Activated T-cell treated with anti-CD3 and anti-CD28 coated beads, Interleukin-2, amount 50 U/mL, for 48 hours (primary cell): ENCODE data around the gene TP73.
"Not testable (repeated sequence)": the region's sequence is repeated elsewhere in the genome, so short reads cannot be mapped to it uniquely, and the experiment has no call there.

ENCODE experiments used
- DNase-seq, 2 experiments: peaks; one replicate each; pipeline ENCODE4 v3.0.0-alpha.2; 2020

The TP73 gene

DNA sequence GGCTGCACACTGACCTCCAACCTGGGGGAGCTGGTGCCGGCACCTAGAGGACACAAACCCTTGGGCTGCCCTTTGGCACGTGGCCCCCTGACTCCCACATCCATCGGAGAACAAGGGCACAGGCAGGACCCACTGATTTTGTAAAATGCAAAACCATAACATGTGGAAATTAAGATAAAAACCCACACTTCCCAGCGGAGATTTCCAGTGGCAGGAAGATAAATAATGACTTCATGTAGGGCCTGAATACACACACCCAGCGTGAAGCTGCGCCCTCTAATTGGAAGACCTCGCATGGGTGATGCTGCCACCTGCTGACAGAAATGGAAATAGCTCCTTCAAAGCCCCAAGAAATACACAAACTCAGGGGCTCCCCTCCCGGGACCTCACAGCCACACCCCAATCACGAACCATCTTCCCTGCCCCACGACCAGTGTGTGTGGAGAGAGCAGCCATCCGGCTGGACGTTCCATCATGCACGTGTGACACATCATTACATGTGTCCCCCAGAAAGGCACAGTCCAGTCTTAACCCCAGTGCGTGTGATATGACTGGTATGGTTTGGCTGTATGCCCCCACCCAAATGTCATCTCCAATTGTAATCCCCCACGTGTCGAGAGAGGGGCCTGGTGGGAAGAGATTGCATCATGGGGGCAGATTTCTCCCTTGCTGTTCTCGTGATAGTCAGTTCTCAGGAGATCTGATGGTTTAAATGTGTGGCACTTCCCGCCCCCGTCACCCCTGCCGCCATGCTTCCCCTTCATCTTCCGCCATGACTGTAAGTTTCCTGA lies 33.2 kb upstream of the TP73 start:
- peak; percentile 80 to 81 for DNase-seq

DNA sequence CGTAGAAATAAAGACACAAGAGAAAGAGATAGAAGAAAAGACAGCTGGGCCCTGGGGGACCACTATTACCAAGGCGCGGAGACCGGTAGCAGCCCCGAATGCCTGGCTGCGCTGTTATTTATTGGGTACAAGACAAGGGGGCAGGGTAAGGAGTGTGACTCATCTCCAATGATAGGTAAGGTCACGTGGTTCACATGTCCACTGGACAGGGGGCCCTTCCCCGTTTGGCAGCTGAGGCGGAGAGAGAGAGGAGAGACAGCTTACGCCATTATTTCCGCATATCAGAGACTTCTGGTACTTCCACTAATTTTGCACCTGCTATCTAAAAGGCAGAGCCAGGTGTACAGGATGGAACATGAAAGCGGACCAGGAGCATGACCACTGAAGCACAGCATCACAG lies 31.6 kb upstream of the TP73 start:
- no peak for DNase-seq

DNA sequence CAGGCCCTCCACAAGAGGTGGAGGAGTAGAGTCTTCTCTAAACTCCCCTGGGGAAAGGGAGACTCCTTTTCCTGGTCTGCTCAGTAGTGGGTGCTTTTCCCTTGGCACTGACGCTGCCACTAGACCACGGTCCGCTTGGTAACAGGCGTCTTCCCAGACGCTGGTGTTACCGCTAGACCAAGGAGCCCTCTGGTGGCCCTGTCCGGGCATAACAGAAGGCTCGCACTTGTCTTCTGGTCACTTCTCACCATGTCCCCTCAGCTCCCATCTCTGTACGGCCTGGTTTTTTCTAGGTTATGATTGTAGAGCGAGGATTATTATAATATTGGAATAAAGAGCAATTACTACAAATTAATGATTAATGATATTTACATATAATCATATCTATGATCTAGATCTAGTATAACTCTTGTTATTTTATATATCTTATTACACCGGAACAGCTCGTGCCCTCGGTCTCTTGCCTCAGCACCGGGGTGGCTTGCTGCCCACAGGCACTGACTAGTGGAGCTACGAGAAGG lies 31.1 kb upstream of the TP73 start:
- peak; percentile 44 to 52 for DNase-seq

DNA sequence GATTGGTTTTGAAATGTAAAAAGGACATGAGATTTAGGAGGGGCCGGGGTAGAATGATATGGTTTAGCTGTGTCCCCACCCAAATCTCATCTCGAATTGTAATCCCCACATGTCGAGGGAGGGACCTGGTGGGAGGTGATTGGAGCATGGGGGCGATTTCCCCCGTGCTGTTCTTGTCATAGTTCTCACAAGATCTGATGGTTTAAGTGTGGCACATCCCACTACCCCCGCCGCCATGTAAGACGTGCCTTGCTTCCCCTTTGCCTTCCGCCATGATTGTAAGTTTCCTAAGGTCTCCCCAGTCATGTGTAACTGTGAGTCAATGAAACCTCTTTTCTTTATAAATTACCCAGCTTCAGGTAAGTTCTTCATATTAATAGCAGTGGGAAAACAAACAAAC lies 30.2 kb upstream of the TP73 start:
- DNase-seq, result not testable (repeated sequence)

GRCh38 chr1:3623441-3624199 lies 28.7 kb upstream of the TP73 start:
- no peak for DNase-seq

- DNase-seq, result peak; percentile 98 to 99
Measured at GRCh38 chr1:3624200-3625136, 27.8 kb upstream of the TP73 start, which contains the start of gene TPRG1L. TSS of gene TPRG1L (plus strand) at chr1:3625015. CDS start at chr1:3625073, 58 bp downstream.

DNA sequence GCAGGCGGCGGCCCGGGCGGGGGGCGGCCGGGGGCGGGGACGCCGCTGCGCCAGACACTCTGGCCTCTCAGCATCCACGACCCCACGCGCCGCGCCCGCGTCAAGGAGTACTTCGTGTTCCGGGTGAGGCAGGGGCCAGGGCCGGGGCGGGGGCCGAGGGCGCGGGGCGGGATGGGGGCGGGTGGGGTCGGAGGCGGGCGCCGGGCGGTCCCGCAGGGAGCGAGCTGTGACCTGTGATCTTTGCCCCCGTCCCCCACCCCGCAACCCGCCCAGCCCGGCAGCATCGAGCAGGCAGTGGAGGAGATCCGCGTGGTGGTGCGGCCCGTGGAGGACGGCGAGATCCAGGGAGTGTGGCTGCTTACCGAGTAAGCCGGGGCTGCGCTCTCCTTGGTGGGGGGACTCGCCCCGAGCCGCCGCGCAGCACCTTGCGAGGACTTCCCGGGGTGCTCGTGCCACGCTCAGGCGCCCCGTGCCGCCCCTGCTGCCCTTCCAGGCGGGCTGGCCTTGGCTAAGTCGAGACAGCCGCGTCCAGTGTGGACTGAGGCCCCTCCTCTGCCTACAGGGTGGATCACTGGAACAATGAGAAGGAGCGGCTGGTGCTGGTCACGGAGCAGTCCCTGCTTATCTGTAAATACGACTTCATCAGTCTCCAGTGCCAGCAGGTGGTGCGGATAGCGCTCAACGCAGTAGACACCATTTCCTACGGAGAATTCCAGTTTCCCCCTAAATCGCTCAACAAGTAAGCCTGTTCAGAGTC lies 27.0 kb upstream of the TP73 start:
- DNase-seq, result peak; percentile 46 to 54

- DNase-seq, result no peak
Measured at GRCh38 chr1:3626025-3626424, 26.3 kb upstream of the TP73 start.

GRCh38 chr1:3627515-3628253 lies 24.6 kb upstream of the TP73 start:
- DNase-seq, result no peak

DNA sequence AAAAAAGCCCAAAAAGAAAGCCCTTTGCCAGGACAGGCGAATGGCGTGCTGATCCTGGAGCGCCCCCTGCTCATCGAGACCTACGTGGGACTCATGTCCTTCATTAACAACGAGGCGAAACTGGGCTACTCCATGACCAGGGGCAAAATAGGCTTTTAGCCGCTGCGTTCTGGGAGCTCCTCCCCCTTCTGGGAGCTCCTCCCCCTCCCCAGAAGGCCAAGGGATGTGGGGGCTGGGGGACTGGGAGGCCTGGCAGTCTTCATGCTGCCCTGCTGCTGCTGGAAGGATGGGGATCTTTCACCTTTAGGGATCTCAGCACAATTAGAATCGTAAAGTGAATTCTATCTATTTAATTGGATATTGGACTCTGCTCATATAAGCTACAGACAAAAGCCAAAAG lies 23.9 kb upstream of the TP73 start:
- DNase-seq, result no peak

GRCh38 chr1:3629561-3630160 lies 22.7 kb upstream of the TP73 start:
- DNase-seq, result no peak

DNA sequence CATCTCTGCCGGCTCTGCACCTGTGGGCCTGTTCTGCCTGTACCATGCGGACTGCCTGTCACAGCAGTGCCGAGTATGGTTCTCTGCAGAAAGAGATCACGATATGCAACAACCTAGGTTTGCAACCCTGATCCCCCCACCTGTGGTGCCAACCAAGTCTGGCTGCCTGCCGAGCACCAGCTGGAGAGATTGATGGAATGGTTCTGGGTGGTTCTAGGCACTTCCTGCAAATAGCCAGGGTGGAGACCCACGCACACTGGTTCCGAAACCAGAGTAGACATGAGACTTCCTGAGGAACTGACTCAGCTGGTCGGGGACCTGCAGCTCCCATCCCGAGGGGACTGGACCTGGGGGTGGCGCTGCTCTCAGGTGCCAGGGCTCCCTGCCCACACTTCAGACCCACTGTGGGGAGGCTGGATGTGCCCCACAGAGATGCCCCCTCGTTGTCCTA lies 22.1 kb upstream of the TP73 start:
- DNase-seq, result no peak

GRCh38 chr1:3630914-3631313 lies 21.4 kb upstream of the TP73 start:
- no peak for DNase-seq

- DNase-seq, result no peak
Measured at GRCh38 chr1:3631320-3632260, 20.7 kb upstream of the TP73 start.

GRCh38 chr1:3632298-3632697 lies 20.0 kb upstream of the TP73 start:
- no peak for DNase-seq

GRCh38 chr1:3632716-3633343 lies 19.5 kb upstream of the TP73 start:
- no peak for DNase-seq

- DNase-seq, result no peak
Measured at GRCh38 chr1:3633344-3634058, 18.8 kb upstream of the TP73 start.

- no peak for DNase-seq
Measured at GRCh38 chr1:3634059-3634800, 18.1 kb upstream of the TP73 start.
